Mesendoderm (in vitro differentiated cells): ENCODE measurements around the gene ITGB7.

Experiments used
- DNase-seq: peaks from one replicate; pipeline ENCODE4 v3.0.0; 2013
- H2AK5ac ChIP-seq: 2 replicates; pipeline ENCODE4 v1.6.1; 2013; ENCODE audit warnings: low read length, inconsistent platforms
- H2BK120ac ChIP-seq: 2 replicates; pipeline ENCODE4 v1.6.1; 2013; ENCODE audit warnings: low read depth, mild to moderate bottlenecking, low read length, moderate library complexity, mixed read lengths
- H2BK15ac ChIP-seq: replicated peaks from 2 replicates; pipeline ENCODE4 v1.6.1; 2013; ENCODE audit warnings: low read depth, mild to moderate bottlenecking, moderate library complexity
- H2BK5ac ChIP-seq: 2 replicates; pipeline ENCODE4 v1.6.1; 2013; ENCODE audit warnings: low read length, inconsistent platforms
- H3K18ac ChIP-seq: 2 replicates; pipeline ENCODE4 v1.6.1; 2013; ENCODE audit warnings: mild to moderate bottlenecking, low read length, mixed read lengths
- H3K23ac ChIP-seq: one replicate; pipeline ENCODE4 v1.6.1; 2013; ENCODE audit warnings: low read length
- H3K27ac ChIP-seq: 2 replicates; pipeline ENCODE4 v1.5.1; 2013; ENCODE audit warnings: low read depth, mild to moderate bottlenecking, inconsistent platforms, low read length, moderate library complexity
- H3K27me3 ChIP-seq: 2 replicates; pipeline ENCODE4 v1.6.1; 2013; ENCODE audit warnings: low read length, control low read depth, mild to moderate bottlenecking, inconsistent platforms; ENCODE audit not compliant: insufficient read depth, poor library complexity
- H3K36me3 ChIP-seq: 2 replicates; pipeline ENCODE4 v1.6.1; 2013; ENCODE audit warnings: low read length, inconsistent platforms; ENCODE audit not compliant: control insufficient read depth, insufficient read depth
- H3K4ac ChIP-seq: one replicate; pipeline ENCODE4 v1.6.1; 2013; ENCODE audit warnings: low read depth, mild to moderate bottlenecking, low read length, moderate library complexity
- H3K4me1 ChIP-seq: 2 replicates; pipeline ENCODE4 v1.6.1; 2013; ENCODE audit warnings: low read depth, low read length, inconsistent platforms; ENCODE audit not compliant: control insufficient read depth
- H3K4me2 ChIP-seq: 2 replicates; pipeline ENCODE4 v1.6.1; 2013; ENCODE audit warnings: low read length
- H3K4me3 ChIP-seq: 2 replicates; pipeline ENCODE4 v1.5.1; 2013; ENCODE audit warnings: mild to moderate bottlenecking, low read length
- H3K56ac ChIP-seq: one replicate; pipeline ENCODE4 v1.6.1; 2013; ENCODE audit warnings: low read length
- H3K79me1 ChIP-seq: 2 replicates; pipeline ENCODE4 v1.6.1; 2013; ENCODE audit warnings: low read length, inconsistent platforms
- H3K79me2 ChIP-seq: 2 replicates; pipeline ENCODE4 v1.6.1; 2013; ENCODE audit warnings: mild to moderate bottlenecking, low read length; ENCODE audit not compliant: control insufficient read depth, insufficient read depth
- H3K9ac ChIP-seq: 2 replicates; pipeline ENCODE4 v1.6.1; 2013; ENCODE audit warnings: low read length, inconsistent platforms
- H4K5ac ChIP-seq: one replicate; pipeline ENCODE4 v1.6.1; 2013; ENCODE audit warnings: low read length
- H4K8ac ChIP-seq: one replicate; pipeline ENCODE4 v1.6.1; 2013; ENCODE audit warnings: low read depth, mild to moderate bottlenecking, control low read depth, low read length, moderate library complexity
- WGBS: extraction: QIAGEN DNeasy Blood & Tissue Kit; methylation state at CpG from one replicate; pipeline ENCODE4 v1.1.7; 2013; ENCODE audit warnings: low lambda C conversion rate, missing lambda C conversion rate; ENCODE audit not compliant: insufficient coverage; ENCODE audit errors: extremely low coverage; 5-methylcytosine and 5-hydroxymethylcytosine counted together

ITGB7 gene

DNA sequence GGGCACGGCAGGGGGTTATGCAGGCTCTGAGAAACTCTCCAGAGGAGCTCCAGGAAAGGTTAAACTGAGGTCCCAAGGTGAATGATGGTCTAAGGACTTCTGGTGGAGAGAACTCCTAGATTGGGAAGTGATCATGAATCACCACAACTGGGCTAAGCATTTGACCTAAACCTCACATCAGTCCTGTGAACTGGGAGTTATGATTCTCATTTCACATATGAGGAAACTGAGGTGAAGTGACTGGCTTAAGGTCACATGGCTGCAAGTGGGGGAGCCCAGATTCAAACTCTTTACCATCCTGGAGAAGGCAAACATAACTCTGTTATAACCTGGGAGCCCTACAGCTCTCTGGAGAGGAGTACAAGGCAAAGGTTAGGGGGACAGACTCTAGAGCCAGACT, 20.8 kb upstream of the ITGB7 start:
- no peak overlapping the region for H2BK5ac ChIP-seq
- H4K5ac ChIP-seq, result no peak overlapping the region
- H3K4ac ChIP-seq, result no peak overlapping the region
- DNase-seq, result no peak
- no CpG with 5 or more reads among the region's 1 CpG for WGBS
- H3K4me1 ChIP-seq, result peaks cover 31% of the 10 kb centered on the region
- no peak overlapping the region for H3K27ac ChIP-seq
- H2AK5ac ChIP-seq, result no peak overlapping the region
- no peak overlapping the region for H3K56ac ChIP-seq
- no peak overlapping the region for H4K8ac ChIP-seq
- H2BK15ac ChIP-seq, result no peak overlapping the region
- H3K23ac ChIP-seq, result no peak overlapping the region
- H3K9ac ChIP-seq, result no peak overlapping the region
- no peak overlapping the region for H3K4me3 ChIP-seq
- H3K79me2 ChIP-seq, result no peaks in the 10 kb centered on the region
- no peaks in the 10 kb centered on the region for H3K36me3 ChIP-seq
- peaks cover 8% of the 10 kb centered on the region for H3K79me1 ChIP-seq
- no peak overlapping the region for H3K4me2 ChIP-seq
- H2BK120ac ChIP-seq, result no peak overlapping the region
- no peak overlapping the region for H3K18ac ChIP-seq
- no peaks in the 10 kb centered on the region for H3K27me3 ChIP-seq

- no peak overlapping the region for H3K18ac ChIP-seq
- H2AK5ac ChIP-seq, result no peak overlapping the region
- peaks cover 31% of the 10 kb centered on the region for H3K4me1 ChIP-seq
- no peak overlapping the region for H2BK5ac ChIP-seq
- H2BK120ac ChIP-seq, result no peak overlapping the region
- no peak overlapping the region for H3K4me2 ChIP-seq
- H3K27me3 ChIP-seq, result no peaks in the 10 kb centered on the region
- no peak overlapping the region for H4K5ac ChIP-seq
- H3K23ac ChIP-seq, result no peak overlapping the region
- no peaks in the 10 kb centered on the region for H3K79me2 ChIP-seq
- H4K8ac ChIP-seq, result no peak overlapping the region
- no peak overlapping the region for H3K4ac ChIP-seq
- no peak overlapping the region for H3K4me3 ChIP-seq
- no peak overlapping the region for H3K9ac ChIP-seq
- H3K36me3 ChIP-seq, result no peaks in the 10 kb centered on the region
- H3K27ac ChIP-seq, result no peak overlapping the region
- no peak for DNase-seq
- H3K79me1 ChIP-seq, result peaks cover 8% of the 10 kb centered on the region
- no peak overlapping the region for H3K56ac ChIP-seq
- no CpG with 5 or more reads among the region's 11 CpGs for WGBS
- no peak overlapping the region for H2BK15ac ChIP-seq
Measured at GRCh38 chr12:53227341-53227740, 20.3 kb upstream of the ITGB7 start.

GRCh38 chr12:53226815-53227214, 19.8 kb upstream of the ITGB7 start:
- H3K18ac ChIP-seq, result no peak overlapping the region
- no CpG with 5 or more reads among the region's 4 CpGs for WGBS
- H3K4me1 ChIP-seq, result peaks cover 31% of the 10 kb centered on the region
- H3K79me2 ChIP-seq, result no peaks in the 10 kb centered on the region
- H3K4me3 ChIP-seq, result no peak overlapping the region
- peaks cover 8% of the 10 kb centered on the region for H3K79me1 ChIP-seq
- H3K9ac ChIP-seq, result no peak overlapping the region
- no peaks in the 10 kb centered on the region for H3K36me3 ChIP-seq
- H3K4me2 ChIP-seq, result no peak overlapping the region
- no peak overlapping the region for H3K27ac ChIP-seq
- H3K56ac ChIP-seq, result no peak overlapping the region
- no peak overlapping the region for H2AK5ac ChIP-seq
- H2BK5ac ChIP-seq, result no peak overlapping the region
- H4K5ac ChIP-seq, result no peak overlapping the region
- no peak overlapping the region for H3K4ac ChIP-seq
- H3K27me3 ChIP-seq, result no peaks in the 10 kb centered on the region
- H2BK15ac ChIP-seq, result no peak overlapping the region
- H2BK120ac ChIP-seq, result no peak overlapping the region
- no peak for DNase-seq
- H4K8ac ChIP-seq, result no peak overlapping the region
- no peak overlapping the region for H3K23ac ChIP-seq

- H3K23ac ChIP-seq, result no peak overlapping the region
- no peak overlapping the region for H3K27ac ChIP-seq
- no peak overlapping the region for H2BK120ac ChIP-seq
- no peak overlapping the region for H2BK5ac ChIP-seq
- no peaks in the 10 kb centered on the region for H3K27me3 ChIP-seq
- H3K4me1 ChIP-seq, result peaks cover 31% of the 10 kb centered on the region
- DNase-seq, result peak; percentile 54
- no peak overlapping the region for H3K9ac ChIP-seq
- no peak overlapping the region for H3K56ac ChIP-seq
- no peak overlapping the region for H4K8ac ChIP-seq
- no peak overlapping the region for H3K4ac ChIP-seq
- H3K4me2 ChIP-seq, result no peak overlapping the region
- peaks cover 3% of the 10 kb centered on the region for H3K79me1 ChIP-seq
- H4K5ac ChIP-seq, result no peak overlapping the region
- H3K4me3 ChIP-seq, result no peak overlapping the region
- no peak overlapping the region for H3K18ac ChIP-seq
- no peaks in the 10 kb centered on the region for H3K79me2 ChIP-seq
- WGBS, result no CpG with 5 or more reads among the region's 10 CpGs
- H3K36me3 ChIP-seq, result no peaks in the 10 kb centered on the region
- no peak overlapping the region for H2BK15ac ChIP-seq
- H2AK5ac ChIP-seq, result no peak overlapping the region
Measured at GRCh38 chr12:53225635-53226424, 18.8 kb upstream of the ITGB7 start.

DNA sequence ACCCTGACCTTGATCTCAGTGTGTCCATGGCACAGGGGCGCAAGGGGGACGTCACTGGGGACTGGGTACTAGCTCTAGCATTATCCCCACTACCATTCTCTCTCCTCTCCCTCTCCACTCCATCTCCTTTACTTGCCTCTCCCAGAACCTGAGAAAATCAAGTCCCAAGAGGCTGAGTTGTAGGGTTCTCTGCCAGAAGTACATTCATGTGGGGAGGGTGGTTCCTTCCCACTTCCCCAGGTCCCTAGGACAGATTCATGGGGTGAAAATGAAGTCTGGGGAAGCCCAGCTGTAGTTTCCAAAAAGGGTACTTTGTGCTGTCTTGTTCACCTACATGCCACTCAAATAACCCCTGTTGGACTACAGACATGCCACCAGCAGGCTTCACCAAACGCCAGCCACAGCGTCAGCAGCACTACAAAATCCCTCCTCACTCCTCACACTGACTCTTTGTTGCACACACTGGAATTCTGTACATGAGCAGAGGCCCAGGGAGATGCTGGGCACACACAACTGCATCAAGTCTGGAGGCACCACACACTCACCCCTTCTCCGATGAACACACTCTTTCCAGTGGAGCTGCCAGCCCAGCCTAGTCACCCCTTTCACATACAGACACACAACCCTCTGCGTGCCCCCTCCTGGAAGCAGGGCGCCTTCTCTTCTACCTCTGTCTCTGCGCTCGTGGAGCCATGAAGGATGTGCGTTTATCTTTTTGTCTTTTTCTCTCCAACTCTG, 18.0 kb upstream of the ITGB7 start:
- Histone ChIP-seq H3K27me3 (no peaks in the 10 kb centered on the region), H3K4ac (no peak overlapping the region), H3K56ac (peak overlapping the region; percentile 75), H2AK5ac (peak overlapping the region; percentile 28), H3K23ac (no peak overlapping the region), H2BK5ac (peak overlapping the region; percentile 14), H3K18ac (peak overlapping the region; percentile 22), H3K79me1 (no peaks in the 10 kb centered on the region), H4K8ac (no peak overlapping the region), H3K36me3 (no peaks in the 10 kb centered on the region), H2BK120ac (no peak overlapping the region), H2BK15ac (no peak overlapping the region), H4K5ac (no peak overlapping the region), H3K9ac (peak overlapping the region; percentile 28), H3K79me2 (no peaks in the 10 kb centered on the region), H3K4me1 (peaks cover 28% of the 10 kb centered on the region), H3K4me2 (no peak overlapping the region), H3K4me3 (no peak overlapping the region), H3K27ac (no peak overlapping the region)
- DNase-seq, result no peak
- WGBS, result no CpG with 5 or more reads among the region's 10 CpGs
